K562 (cell line): ENCODE data around the gene CEP68. TPM values are rescaled to one million over a fixed set of nuclear protein-coding genes. Genes with fewer than 3 reads are reported as not detected.

Source experiments
- CHD4 ChIP-seq: fragments of 200-600 bp; sonication (generic); IDR thresholded peaks from 3 replicates; pipeline ENCODE4 v1.6.1; 2012; ENCODE audit warnings: low read depth, mild to moderate bottlenecking, mixed read lengths, low read length, inconsistent platforms; ENCODE audit not compliant: insufficient read depth, insufficient replicate concordance, poor library complexity, severe bottlenecking
- CREBBP ChIP-seq: IDR thresholded peaks from one replicate; pipeline ENCODE4 v1.6.1; 2012; ENCODE audit warnings: low read depth, mild to moderate bottlenecking, control low read depth, inconsistent platforms, low read length
- GABPB2 ChIP-seq: fragments of 250-450 bp; sonication (Bioruptor Pico); conservative IDR thresholded peaks from 2 replicates; pipeline ENCODE4 v1.5.1; 2021; ENCODE audit warnings: mild to moderate bottlenecking
- HDAC6 ChIP-seq: IDR thresholded peaks from 2 replicates; pipeline ENCODE4 v1.6.1; 2012; ENCODE audit warnings: low read depth, mild to moderate bottlenecking, control low read depth, inconsistent platforms, low read length, moderate library complexity
- KLF16 ChIP-seq: IDR thresholded peaks from 2 replicates; pipeline ENCODE4 v1.6.1; 2016; ENCODE audit warnings: antibody characterized with exemption
- MYC ChIP-seq, 2 experiments: fragments of 250-450 bp in 1 of 2; sonication (Bioruptor Pico) in 1 of 2; IDR thresholded peaks; 2 replicates each; pipeline versions ENCODE4 v1.5.1 to v1.6.1; 2012 to 2021; ENCODE audit warnings: low read depth in 2 of 2, borderline replicate concordance in 1 of 2, improper control_type of control experiment in 1 of 2, low read length in 1 of 2, mild to moderate bottlenecking in 1 of 2, moderate library complexity in 1 of 2
- PHB2 ChIP-seq: fragments of 450-650 bp; IDR thresholded peaks from 2 replicates; pipeline ENCODE4 v1.6.1; 2017; ENCODE audit warnings: low read depth
- TBL1XR1 ChIP-seq, 2 experiments: IDR thresholded peaks; 2 replicates each; pipeline ENCODE4 v1.6.1; 2012; ENCODE audit warnings: improper control_type of control experiment in 2 of 2, low read length in 2 of 2, mild to moderate bottlenecking in 1 of 2
- ZFPM2 ChIP-seq: fragments of 250-450 bp; sonication (Bioruptor Pico); IDR thresholded peaks from 2 replicates; pipeline ENCODE4 v1.5.1; 2022; ENCODE audit warnings: mild to moderate bottlenecking
- ZNF184 ChIP-seq: sonication (generic); formaldehyde crosslinking; IDR thresholded peaks from 2 replicates; pipeline ENCODE4 v1.5.0; 2020; ENCODE audit warnings: missing genetic modification reagents
- polyA plus RNA-seq, 8 experiments: library from polyadenylated mRNA; depleted of rRNA in 4 of 8; stranded (reverse) in 5 of 8; unstranded in 3 of 8; fragments of >200 nt; fragmentation: Nextera tagmentation in 2 of 8; fragmentation: Illumina TruSeq in 1 of 8; extraction: Ambion mirVana in 2 of 8; extraction: Trizol in 1 of 8; gene quantifications; 2 replicates each; pipeline versions ENCODE4 v1.2.1 to v1.2.3, GENCODE V29; 2011 to 2014; ENCODE audit warnings: inconsistent platforms in 1 of 8, missing spikeins in 1 of 8
- total RNA-seq, 7 experiments: library from RNA; depleted of rRNA in 6 of 7; stranded (reverse); fragments of >200 nt in 6 of 7; fragmentation: Illumina TruSeq in 2 of 7; extraction: Trizol in 2 of 7; gene quantifications; 2 replicates each; pipeline versions ENCODE4 v1.2.1 to v1.2.3, GENCODE V29; 2011 to 2021; ENCODE audit warnings: low replicate concordance in 1 of 7
- TF ChIP-seq, protein P1 (sequence below): sonication (generic); formaldehyde crosslinking; IDR thresholded peaks from 2 replicates; pipeline ENCODE4 v1.8.1; 2023; ENCODE audit warnings: mild to moderate bottlenecking, missing genetic modification reagents
- TF ChIP-seq, protein P2 (sequence below): sonication (generic); formaldehyde crosslinking; IDR thresholded peaks from 2 replicates; pipeline ENCODE4 v1.8.0; 2022; ENCODE audit warnings: mild to moderate bottlenecking, missing genetic modification reagents
- TF ChIP-seq, protein P3 (sequence below): sonication (generic); formaldehyde crosslinking; IDR thresholded peaks from 2 replicates; pipeline ENCODE4 v1.8.1; 2023; ENCODE audit warnings: mild to moderate bottlenecking, missing genetic modification reagents
- TF ChIP-seq, protein P4 (sequence below): sonication (generic); formaldehyde crosslinking; IDR thresholded peaks from 2 replicates; pipeline ENCODE4 v1.4.0; 2020; ENCODE audit warnings: mild to moderate bottlenecking, missing genetic modification reagents
- TF ChIP-seq, protein P5 (sequence below), 2 experiments: IDR thresholded peaks; 2 replicates each; pipeline ENCODE4 v1.6.1; 2011; ENCODE audit warnings: borderline replicate concordance in 1 of 2, control low read depth in 1 of 2, low read depth in 1 of 2, low read length in 1 of 2, mild to moderate bottlenecking in 1 of 2, mixed read lengths in 1 of 2, moderate library complexity in 1 of 2; ENCODE audit not compliant: insufficient read depth in 1 of 2, insufficient read length in 1 of 2, poor library complexity in 1 of 2, severe bottlenecking in 1 of 2; ENCODE audit errors: extremely low read depth in 1 of 2

CEP68 gene
- total and polyA plus RNA-seq, 9 of the 15 experiments (the other 6 are each of a cell fraction or from before 2014, with no cell fraction given), result 1.4 to 8.5 (median 5.2) TPM

DNA sequence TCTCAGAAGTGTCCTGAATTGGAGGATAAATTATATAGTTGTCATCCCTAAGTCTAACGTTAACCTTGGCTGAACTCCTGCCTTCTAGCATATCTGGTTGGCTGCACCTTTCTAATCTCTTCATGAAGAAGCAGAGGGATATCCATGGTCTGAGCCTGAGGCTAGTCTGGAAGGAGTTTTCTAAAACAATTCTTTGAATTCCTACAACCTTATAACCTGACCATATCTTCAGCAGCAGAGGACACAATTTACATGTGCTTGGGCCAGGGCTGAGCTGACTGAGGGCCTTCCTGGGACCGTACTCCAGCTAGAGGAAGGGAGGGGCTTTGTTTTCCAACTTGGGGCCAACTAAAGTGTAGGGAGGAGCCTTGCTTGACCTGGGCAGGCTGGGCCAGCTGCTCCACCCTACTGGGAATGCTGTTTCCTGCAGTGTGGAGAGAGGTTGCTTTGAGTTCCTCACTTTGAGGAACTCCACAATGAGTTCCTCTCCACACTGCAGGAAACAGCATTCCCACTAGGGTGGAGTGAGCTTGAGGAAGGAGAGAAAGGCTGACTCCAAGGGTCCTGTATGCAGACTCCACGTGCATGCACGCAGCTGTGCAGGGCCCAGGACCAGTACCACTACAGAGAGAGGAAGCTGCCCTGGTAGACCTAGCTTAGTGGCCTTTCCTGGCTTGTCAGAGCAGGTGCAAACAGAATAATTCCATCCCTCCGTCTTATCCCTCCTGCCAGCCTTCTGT lies 19.6 kb downstream of the CEP68 start (continued):
- TF ChIP-seq, protein P1, sequence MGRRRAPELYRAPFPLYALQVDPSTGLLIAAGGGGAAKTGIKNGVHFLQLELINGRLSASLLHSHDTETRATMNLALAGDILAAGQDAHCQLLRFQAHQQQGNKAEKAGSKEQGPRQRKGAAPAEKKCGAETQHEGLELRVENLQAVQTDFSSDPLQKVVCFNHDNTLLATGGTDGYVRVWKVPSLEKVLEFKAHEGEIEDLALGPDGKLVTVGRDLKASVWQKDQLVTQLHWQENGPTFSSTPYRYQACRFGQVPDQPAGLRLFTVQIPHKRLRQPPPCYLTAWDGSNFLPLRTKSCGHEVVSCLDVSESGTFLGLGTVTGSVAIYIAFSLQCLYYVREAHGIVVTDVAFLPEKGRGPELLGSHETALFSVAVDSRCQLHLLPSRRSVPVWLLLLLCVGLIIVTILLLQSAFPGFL (CRISPR knock-in tag), result no peak
- TF ChIP-seq, protein P2, sequence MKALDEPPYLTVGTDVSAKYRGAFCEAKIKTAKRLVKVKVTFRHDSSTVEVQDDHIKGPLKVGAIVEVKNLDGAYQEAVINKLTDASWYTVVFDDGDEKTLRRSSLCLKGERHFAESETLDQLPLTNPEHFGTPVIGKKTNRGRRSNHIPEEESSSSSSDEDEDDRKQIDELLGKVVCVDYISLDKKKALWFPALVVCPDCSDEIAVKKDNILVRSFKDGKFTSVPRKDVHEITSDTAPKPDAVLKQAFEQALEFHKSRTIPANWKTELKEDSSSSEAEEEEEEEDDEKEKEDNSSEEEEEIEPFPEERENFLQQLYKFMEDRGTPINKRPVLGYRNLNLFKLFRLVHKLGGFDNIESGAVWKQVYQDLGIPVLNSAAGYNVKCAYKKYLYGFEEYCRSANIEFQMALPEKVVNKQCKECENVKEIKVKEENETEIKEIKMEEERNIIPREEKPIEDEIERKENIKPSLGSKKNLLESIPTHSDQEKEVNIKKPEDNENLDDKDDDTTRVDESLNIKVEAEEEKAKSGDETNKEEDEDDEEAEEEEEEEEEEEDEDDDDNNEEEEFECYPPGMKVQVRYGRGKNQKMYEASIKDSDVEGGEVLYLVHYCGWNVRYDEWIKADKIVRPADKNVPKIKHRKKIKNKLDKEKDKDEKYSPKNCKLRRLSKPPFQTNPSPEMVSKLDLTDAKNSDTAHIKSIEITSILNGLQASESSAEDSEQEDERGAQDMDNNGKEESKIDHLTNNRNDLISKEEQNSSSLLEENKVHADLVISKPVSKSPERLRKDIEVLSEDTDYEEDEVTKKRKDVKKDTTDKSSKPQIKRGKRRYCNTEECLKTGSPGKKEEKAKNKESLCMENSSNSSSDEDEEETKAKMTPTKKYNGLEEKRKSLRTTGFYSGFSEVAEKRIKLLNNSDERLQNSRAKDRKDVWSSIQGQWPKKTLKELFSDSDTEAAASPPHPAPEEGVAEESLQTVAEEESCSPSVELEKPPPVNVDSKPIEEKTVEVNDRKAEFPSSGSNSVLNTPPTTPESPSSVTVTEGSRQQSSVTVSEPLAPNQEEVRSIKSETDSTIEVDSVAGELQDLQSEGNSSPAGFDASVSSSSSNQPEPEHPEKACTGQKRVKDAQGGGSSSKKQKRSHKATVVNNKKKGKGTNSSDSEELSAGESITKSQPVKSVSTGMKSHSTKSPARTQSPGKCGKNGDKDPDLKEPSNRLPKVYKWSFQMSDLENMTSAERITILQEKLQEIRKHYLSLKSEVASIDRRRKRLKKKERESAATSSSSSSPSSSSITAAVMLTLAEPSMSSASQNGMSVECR (CRISPR knock-in tag), result no peak
- no peak for TF ChIP-seq PHB2
- no peak for TF ChIP-seq CHD4
- TF ChIP-seq GABPB2 (CRISPR knock-in tag), result no peak
- TF ChIP-seq TBL1XR1 (IDR thresholded peaks at IDR 0.05; ENCODE audit: low read length in 2 of 2), result 0 out of 4 replicates have a peak, but pooled peaks have one; percentile 16 to 30
- TF ChIP-seq MYC (IDR thresholded peaks at IDR 0.05; ENCODE audit: low read depth, low read length), result peak; percentile 60
- TF ChIP-seq MYC (CRISPR knock-in tag; IDR thresholded peaks at IDR 0.05; ENCODE audit: borderline replicate concordance, low read depth), result no peak
- no peak for TF ChIP-seq ZFPM2 (CRISPR knock-in tag)
- no peak for TF ChIP-seq HDAC6
- TF ChIP-seq KLF16, result no peak
- TF ChIP-seq, protein P3, sequence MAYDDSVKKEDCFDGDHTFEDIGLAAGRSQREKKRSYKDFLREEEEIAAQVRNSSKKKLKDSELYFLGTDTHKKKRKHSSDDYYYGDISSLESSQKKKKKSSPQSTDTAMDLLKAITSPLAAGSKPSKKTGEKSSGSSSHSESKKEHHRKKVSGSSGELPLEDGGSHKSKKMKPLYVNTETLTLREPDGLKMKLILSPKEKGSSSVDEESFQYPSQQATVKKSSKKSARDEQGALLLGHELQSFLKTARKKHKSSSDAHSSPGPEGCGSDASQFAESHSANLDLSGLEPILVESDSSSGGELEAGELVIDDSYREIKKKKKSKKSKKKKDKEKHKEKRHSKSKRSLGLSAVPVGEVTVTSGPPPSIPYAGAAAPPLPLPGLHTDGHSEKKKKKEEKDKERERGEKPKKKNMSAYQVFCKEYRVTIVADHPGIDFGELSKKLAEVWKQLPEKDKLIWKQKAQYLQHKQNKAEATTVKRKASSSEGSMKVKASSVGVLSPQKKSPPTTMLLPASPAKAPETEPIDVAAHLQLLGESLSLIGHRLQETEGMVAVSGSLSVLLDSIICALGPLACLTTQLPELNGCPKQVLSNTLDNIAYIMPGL (CRISPR knock-in tag), result no peak
- TF ChIP-seq, protein P4, sequence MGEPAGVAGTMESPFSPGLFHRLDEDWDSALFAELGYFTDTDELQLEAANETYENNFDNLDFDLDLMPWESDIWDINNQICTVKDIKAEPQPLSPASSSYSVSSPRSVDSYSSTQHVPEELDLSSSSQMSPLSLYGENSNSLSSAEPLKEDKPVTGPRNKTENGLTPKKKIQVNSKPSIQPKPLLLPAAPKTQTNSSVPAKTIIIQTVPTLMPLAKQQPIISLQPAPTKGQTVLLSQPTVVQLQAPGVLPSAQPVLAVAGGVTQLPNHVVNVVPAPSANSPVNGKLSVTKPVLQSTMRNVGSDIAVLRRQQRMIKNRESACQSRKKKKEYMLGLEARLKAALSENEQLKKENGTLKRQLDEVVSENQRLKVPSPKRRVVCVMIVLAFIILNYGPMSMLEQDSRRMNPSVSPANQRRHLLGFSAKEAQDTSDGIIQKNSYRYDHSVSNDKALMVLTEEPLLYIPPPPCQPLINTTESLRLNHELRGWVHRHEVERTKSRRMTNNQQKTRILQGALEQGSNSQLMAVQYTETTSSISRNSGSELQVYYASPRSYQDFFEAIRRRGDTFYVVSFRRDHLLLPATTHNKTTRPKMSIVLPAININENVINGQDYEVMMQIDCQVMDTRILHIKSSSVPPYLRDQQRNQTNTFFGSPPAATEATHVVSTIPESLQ (CRISPR knock-in tag), result no peak
- peak; percentile 93 for TF ChIP-seq ZNF184 (CRISPR knock-in tag)
- no peak for TF ChIP-seq CREBBP
- TF ChIP-seq, protein P5, sequence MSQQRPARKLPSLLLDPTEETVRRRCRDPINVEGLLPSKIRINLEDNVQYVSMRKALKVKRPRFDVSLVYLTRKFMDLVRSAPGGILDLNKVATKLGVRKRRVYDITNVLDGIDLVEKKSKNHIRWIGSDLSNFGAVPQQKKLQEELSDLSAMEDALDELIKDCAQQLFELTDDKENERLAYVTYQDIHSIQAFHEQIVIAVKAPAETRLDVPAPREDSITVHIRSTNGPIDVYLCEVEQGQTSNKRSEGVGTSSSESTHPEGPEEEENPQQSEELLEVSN (IDR thresholded peaks at IDR 0.05; ENCODE audit: borderline replicate concordance in 1 of 2, extremely low read depth in 1 of 2, insufficient read depth in 1 of 2, insufficient read length in 1 of 2, low read depth in 1 of 2, low read length in 1 of 2, poor library complexity in 1 of 2, severe bottlenecking in 1 of 2), result no peak
